Measurements from ENCODE around the gene PCF11. TPM values are rescaled to one million over a fixed set of nuclear protein-coding genes. Genes with fewer than 3 reads are reported as not detected.

The PCF11 gene
- total RNA-seq, 1 donor from 2014 or later: 53.2 TPM

DNA sequence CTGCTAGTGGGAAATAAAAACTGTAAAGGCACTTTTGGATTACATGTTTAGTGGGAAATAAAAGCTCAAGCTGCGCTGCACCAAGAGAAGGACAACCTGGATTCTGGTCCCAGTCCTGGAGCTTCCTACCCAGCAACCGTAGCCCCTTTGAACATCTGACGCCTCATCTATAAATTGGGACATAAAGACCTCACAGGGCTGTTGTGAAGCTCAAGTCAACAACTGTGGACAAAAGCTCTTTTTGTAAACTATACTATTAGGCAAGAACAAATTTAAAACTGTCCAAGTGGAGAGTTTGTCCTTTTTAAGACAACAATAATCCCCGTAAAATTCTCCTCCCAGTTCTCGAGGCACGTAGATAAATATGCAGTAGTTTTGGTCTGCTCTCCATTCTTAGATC is 17.6 kb upstream of the PCF11 start:
- no peaks in the 10 kb centered on the region for H3K27me3 Mint-ChIP-seq (ENCODE audit: unreplicated experiment)
- no peaks in the 10 kb centered on the region for H3K36me3 Mint-ChIP-seq (ENCODE audit: low read depth, unreplicated experiment)
- H3K4me3 Mint-ChIP-seq (ENCODE audit: unreplicated experiment): no peak overlapping the region
- no peaks in the 10 kb centered on the region for H3K4me1 Mint-ChIP-seq (ENCODE audit: unreplicated experiment)
- TF ChIP-seq, protein P1, sequence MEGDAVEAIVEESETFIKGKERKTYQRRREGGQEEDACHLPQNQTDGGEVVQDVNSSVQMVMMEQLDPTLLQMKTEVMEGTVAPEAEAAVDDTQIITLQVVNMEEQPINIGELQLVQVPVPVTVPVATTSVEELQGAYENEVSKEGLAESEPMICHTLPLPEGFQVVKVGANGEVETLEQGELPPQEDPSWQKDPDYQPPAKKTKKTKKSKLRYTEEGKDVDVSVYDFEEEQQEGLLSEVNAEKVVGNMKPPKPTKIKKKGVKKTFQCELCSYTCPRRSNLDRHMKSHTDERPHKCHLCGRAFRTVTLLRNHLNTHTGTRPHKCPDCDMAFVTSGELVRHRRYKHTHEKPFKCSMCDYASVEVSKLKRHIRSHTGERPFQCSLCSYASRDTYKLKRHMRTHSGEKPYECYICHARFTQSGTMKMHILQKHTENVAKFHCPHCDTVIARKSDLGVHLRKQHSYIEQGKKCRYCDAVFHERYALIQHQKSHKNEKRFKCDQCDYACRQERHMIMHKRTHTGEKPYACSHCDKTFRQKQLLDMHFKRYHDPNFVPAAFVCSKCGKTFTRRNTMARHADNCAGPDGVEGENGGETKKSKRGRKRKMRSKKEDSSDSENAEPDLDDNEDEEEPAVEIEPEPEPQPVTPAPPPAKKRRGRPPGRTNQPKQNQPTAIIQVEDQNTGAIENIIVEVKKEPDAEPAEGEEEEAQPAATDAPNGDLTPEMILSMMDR (IDR thresholded peaks at IDR 0.05; ENCODE audit: unreplicated experiment): no peak
- H3K9me3 Mint-ChIP-seq (ENCODE audit: unreplicated experiment): no peaks in the 10 kb centered on the region
- DNase-seq (ENCODE audit: low spot score): no peak
- no peak overlapping the region for H3K27ac Mint-ChIP-seq (ENCODE audit: unreplicated experiment)

GRCh38 chr11:83140691-83141455 is 16.1 kb upstream of the PCF11 start:
- no peaks in the 10 kb centered on the region for H3K9me3 Mint-ChIP-seq (ENCODE audit: unreplicated experiment)
- H3K27ac Mint-ChIP-seq (ENCODE audit: unreplicated experiment): no peak overlapping the region
- H3K4me1 Mint-ChIP-seq (ENCODE audit: unreplicated experiment): peaks cover 3% of the 10 kb centered on the region
- H3K36me3 Mint-ChIP-seq (ENCODE audit: low read depth, unreplicated experiment): no peaks in the 10 kb centered on the region
- H3K27me3 Mint-ChIP-seq (ENCODE audit: unreplicated experiment): no peaks in the 10 kb centered on the region
- DNase-seq (ENCODE audit: low spot score): no peak
- TF ChIP-seq, protein P1 (IDR thresholded peaks at IDR 0.05; ENCODE audit: unreplicated experiment): no peak
- H3K4me3 Mint-ChIP-seq (ENCODE audit: unreplicated experiment): no peak overlapping the region

- H3K4me1 Mint-ChIP-seq (ENCODE audit: unreplicated experiment): peaks cover 3% of the 10 kb centered on the region
- no peak for DNase-seq (ENCODE audit: low spot score)
- no peaks in the 10 kb centered on the region for H3K36me3 Mint-ChIP-seq (ENCODE audit: low read depth, unreplicated experiment)
- no peak overlapping the region for H3K4me3 Mint-ChIP-seq (ENCODE audit: unreplicated experiment)
- no peaks in the 10 kb centered on the region for H3K9me3 Mint-ChIP-seq (ENCODE audit: unreplicated experiment)
- TF ChIP-seq, protein P1 (IDR thresholded peaks at IDR 0.05; ENCODE audit: unreplicated experiment): no peak
- H3K27ac Mint-ChIP-seq (ENCODE audit: unreplicated experiment): no peak overlapping the region
- H3K27me3 Mint-ChIP-seq (ENCODE audit: unreplicated experiment): no peaks in the 10 kb centered on the region
Observed at GRCh38 chr11:83147895-83148294, 9.0 kb upstream of the PCF11 start.

- no peak overlapping the region for H3K27ac Mint-ChIP-seq (ENCODE audit: unreplicated experiment)
- H3K36me3 Mint-ChIP-seq (ENCODE audit: low read depth, unreplicated experiment): no peaks in the 10 kb centered on the region
- H3K27me3 Mint-ChIP-seq (ENCODE audit: unreplicated experiment): peaks cover 1% of the 10 kb centered on the region
- TF ChIP-seq, protein P1 (IDR thresholded peaks at IDR 0.05; ENCODE audit: unreplicated experiment): no peak
- peaks cover 2% of the 10 kb centered on the region for H3K4me1 Mint-ChIP-seq (ENCODE audit: unreplicated experiment)
- no peak for DNase-seq (ENCODE audit: low spot score)
- no peak overlapping the region for H3K4me3 Mint-ChIP-seq (ENCODE audit: unreplicated experiment)
- H3K9me3 Mint-ChIP-seq (ENCODE audit: unreplicated experiment): no peaks in the 10 kb centered on the region
Observed at GRCh38 chr11:83150450-83150849, 6.5 kb upstream of the PCF11 start.

GRCh38 chr11:83151274-83151977 is 5.5 kb upstream of the PCF11 start:
- Mint-ChIP-seq H3K27me3 (ENCODE audit: unreplicated experiment) (peaks cover 6% of the 10 kb centered on the region), H3K4me3 (ENCODE audit: unreplicated experiment) (no peak overlapping the region), H3K27ac (ENCODE audit: unreplicated experiment) (no peak overlapping the region), H3K36me3 (ENCODE audit: low read depth, unreplicated experiment) (no peaks in the 10 kb centered on the region), H3K9me3 (ENCODE audit: unreplicated experiment) (no peaks in the 10 kb centered on the region), H3K4me1 (ENCODE audit: unreplicated experiment) (peaks cover 2% of the 10 kb centered on the region)
- TF ChIP-seq, protein P1 (IDR thresholded peaks at IDR 0.05; ENCODE audit: unreplicated experiment): no peak
- DNase-seq (ENCODE audit: low spot score): no peak

Measured in endothelial cell (in vitro differentiated cells).